ENCODE data around the gene ERCC6L2. TPM values are rescaled to one million over a fixed set of nuclear protein-coding genes. Genes with fewer than 3 reads are reported as not detected.

ERCC6L2 gene
- total and polyA plus RNA-seq, 9 of the 15 experiments (the other 6 are each of a cell fraction or from before 2014, with no cell fraction given) = 7.8 to 42.8 (median 23.6) TPM

DNA sequence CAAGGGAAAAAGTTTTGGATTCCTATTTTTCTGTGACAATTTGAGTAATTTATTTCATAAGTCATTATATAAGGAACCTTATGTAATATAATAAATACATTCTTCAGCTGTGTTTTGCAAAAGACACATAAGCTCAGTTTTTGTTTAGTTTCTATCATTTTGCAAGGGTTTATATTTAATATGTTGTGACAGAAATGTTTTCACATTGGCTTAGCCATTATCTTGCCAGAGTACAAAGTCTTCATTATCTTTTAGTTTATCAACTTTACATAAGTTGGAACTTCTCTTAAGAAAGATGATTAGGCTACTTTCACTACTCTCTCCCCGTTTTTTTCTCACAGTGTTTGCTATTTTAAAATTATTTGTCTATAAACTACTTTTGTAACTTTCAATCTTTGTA, 54.8 kb downstream of the ERCC6L2 start:
- no TSS peak for BruUV-seq (replicated peaks)
- H3K36me3 ChIP-seq (ENCODE audit: control insufficient read depth, insufficient read depth, low read length) = peaks cover 41% of the 10 kb centered on the region
- POLR2A ChIA-PET = interaction anchor here (1.0 to 2.1 kb wide), 2 partner anchors 12 to 55 kb away, joined by 3 to 7 read pairs; partner anchors contain the start of gene ERCC6L2
- H3K4me2 ChIP-seq (ENCODE audit: insufficient read depth, low read length) = no peak overlapping the region
- no peak for FAIRE-seq
- 13% methylated on average over 1 of the region's 1 CpG for WGBS (ENCODE audit: insufficient coverage, low coverage, missing lambda C conversion rate)
- no peak overlapping the region for H3K9ac ChIP-seq (ENCODE audit: insufficient read depth in 1 of 2, low read depth in 2 of 2, low read length in 2 of 2)
- no peaks in the 10 kb centered on the region for H3K9me1 ChIP-seq (ENCODE audit: control insufficient read depth, insufficient read depth, low read length)
- CTCF ChIA-PET (ENCODE audit: low intra/inter-chr PET ratio) = no interaction called here
- TF ChIP-seq GTF2E2 (tag; IDR thresholded peaks at IDR 0.05) (no peak), GABPB2 (CRISPR knock-in tag; conservative IDR thresholded peaks at IDR 0.05) (no peak), SOX6 (IDR thresholded peaks at IDR 0.05) (no peak), KAT2B (IDR thresholded peaks at IDR 0.05; ENCODE audit: low read depth, low read length) (no peak), ZBED1 (IDR thresholded peaks at IDR 0.05) (no peak), GTF2A2 (tag; IDR thresholded peaks at IDR 0.05) (no peak), KHSRP (IDR thresholded peaks at IDR 0.05) (no peak)
- TF ChIP-seq, protein P1, sequence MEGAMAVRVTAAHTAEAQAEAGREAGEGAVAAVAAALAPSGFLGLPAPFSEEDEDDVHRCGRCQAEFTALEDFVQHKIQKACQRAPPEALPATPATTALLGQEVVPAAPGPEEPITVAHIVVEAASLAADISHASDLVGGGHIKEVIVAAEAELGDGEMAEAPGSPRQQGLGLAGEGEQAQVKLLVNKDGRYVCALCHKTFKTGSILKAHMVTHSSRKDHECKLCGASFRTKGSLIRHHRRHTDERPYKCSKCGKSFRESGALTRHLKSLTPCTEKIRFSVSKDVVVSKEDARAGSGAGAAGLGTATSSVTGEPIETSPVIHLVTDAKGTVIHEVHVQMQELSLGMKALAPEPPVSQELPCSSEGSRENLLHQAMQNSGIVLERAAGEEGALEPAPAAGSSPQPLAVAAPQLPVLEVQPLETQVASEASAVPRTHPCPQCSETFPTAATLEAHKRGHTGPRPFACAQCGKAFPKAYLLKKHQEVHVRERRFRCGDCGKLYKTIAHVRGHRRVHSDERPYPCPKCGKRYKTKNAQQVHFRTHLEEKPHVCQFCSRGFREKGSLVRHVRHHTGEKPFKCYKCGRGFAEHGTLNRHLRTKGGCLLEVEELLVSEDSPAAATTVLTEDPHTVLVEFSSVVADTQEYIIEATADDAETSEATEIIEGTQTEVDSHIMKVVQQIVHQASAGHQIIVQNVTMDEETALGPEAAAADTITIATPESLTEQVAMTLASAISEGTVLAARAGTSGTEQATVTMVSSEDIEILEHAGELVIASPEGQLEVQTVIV (CRISPR knock-in tag; IDR thresholded peaks at IDR 0.05; ENCODE audit: borderline replicate concordance) = no peak
- ATAC-seq = no peak
- H3K27ac ChIP-seq (ENCODE audit: extremely low read depth, low read depth, low read length) = no peak overlapping the region
- H3K27me3 ChIP-seq (ENCODE audit: control insufficient read depth in 2 of 2, insufficient read depth in 2 of 2, low read length in 2 of 2) = no peaks in the 10 kb centered on the region
- intact Hi-C loops (cut with micrococcal nuclease) = no loop called here
- in situ Hi-C loops (cut with MboI) = no loop called here
- no peak overlapping the region for H2AFZ ChIP-seq (ENCODE audit: low read depth, low read length)
- H4K20me1 ChIP-seq (replicated peaks; ENCODE audit: control insufficient read depth, insufficient read depth, low read length) = no peaks in the 10 kb centered on the region
- no peaks in the 10 kb centered on the region for H3K9me3 ChIP-seq (replicated peaks; ENCODE audit: control insufficient read depth, insufficient read depth, low read depth, low read length)
- H3K4me1 ChIP-seq (replicated peaks in 1 of 2; ENCODE audit: control insufficient read depth in 2 of 2, insufficient read depth in 2 of 2, low read length in 2 of 2) = no peaks in the 10 kb centered on the region
- H3K4me3 ChIP-seq = no peak overlapping the region
- DNase-seq (ENCODE audit: extremely low read depth in 1 of 4, low spot score in 3 of 4) = no peak
- no peaks in the 10 kb centered on the region for H3K79me2 ChIP-seq (ENCODE audit: control insufficient read depth, insufficient read depth, low read length)

Measured in K562 (cell line).